K562 (cell line): ENCODE measurements around the gene AGAP3. TPM values are rescaled to one million over a fixed set of nuclear protein-coding genes. Genes with fewer than 3 reads are reported as not detected.

Experiments used
- ATAC-seq: fragments of 200-7000 bp; cut with Tn5 transposase; 3 replicates; pipeline ENCODE4 v1.9.1; 2020; ENCODE audit warnings: moderate library complexity
- BruUV-seq: library from RNA; stranded (reverse); fragments of 400-500 nt; replicated peaks from 2 replicates; lab custom pipeline; 2021; lab: Mats Ljungman, UMichigan
- CTCF ChIA-PET: fragments of 300-600 bp; formaldehyde crosslinking; extraction: SDS; loops from one replicate; lab custom pipeline; 2021; ENCODE audit warnings: low intra/inter-chr PET ratio; lab: Yijun Ruan, JAX
- POLR2A ChIA-PET: fragments of 300-600, 350-650 bp; sonication (Branson Sonifier 250); formaldehyde crosslinking; extraction: SDS; loops from one replicate; lab custom pipeline; 2021; ENCODE audit warnings: antibody characterized with exemption, inconsistent platforms; lab: Yijun Ruan, JAX
- DNase-seq, 4 experiments: peaks; one replicate each; pipeline versions ENCODE4 v3.0.0 to v3.0.0-alpha.2; 2011 to 2018; ENCODE audit warnings: low spot score in 3 of 4, mixed read lengths in 3 of 4; ENCODE audit errors: extremely low read depth in 1 of 4
- FAIRE-seq: peaks from 2 replicates; lab custom pipeline; 2011; peaks lifted over from hg19 to GRCh38; lab: Jason Lieb, UNC
- H2AFZ ChIP-seq: 2 replicates; pipeline ENCODE4 v1.6.0; 2011; ENCODE audit warnings: low read depth, low read length, control low read depth, inconsistent platforms
- H3K27ac ChIP-seq: fragments of 200-600 bp; 3 replicates; pipeline ENCODE4 v1.8.0; 2011; ENCODE audit warnings: low read depth, mild to moderate bottlenecking, control low read depth, inconsistent platforms, low read length, moderate library complexity, mixed read lengths; ENCODE audit errors: extremely low read depth
- H3K27me3 ChIP-seq, 2 experiments: fragments of 300-600 bp in 1 of 2; 2 replicates in 1 of 2; 3 replicates in 1 of 2; pipeline versions ENCODE4 v1.6.0 to v1.8.0; 2011; ENCODE audit warnings: inconsistent platforms in 2 of 2, low read length in 2 of 2, mild to moderate bottlenecking in 1 of 2, mixed read lengths in 1 of 2, moderate library complexity in 1 of 2; ENCODE audit not compliant: control insufficient read depth in 2 of 2, insufficient read depth in 2 of 2
- H3K36me3 ChIP-seq: fragments of 300-600 bp; 3 replicates; pipeline ENCODE4 v1.8.0; 2011; ENCODE audit warnings: mild to moderate bottlenecking, low read length, inconsistent platforms; ENCODE audit not compliant: control insufficient read depth, insufficient read depth
- H3K4me1 ChIP-seq, 2 experiments: fragments of 200-600 bp in 1 of 2; replicated peaks in 1 of 2; 2 replicates in 1 of 2; 3 replicates in 1 of 2; pipeline versions ENCODE4 v1.5.1 to v1.8.0; 2011; ENCODE audit warnings: inconsistent platforms in 2 of 2, low read length in 2 of 2, mild to moderate bottlenecking in 1 of 2, mixed read lengths in 1 of 2, moderate library complexity in 1 of 2; ENCODE audit not compliant: control insufficient read depth in 2 of 2, insufficient read depth in 2 of 2
- H3K4me2 ChIP-seq: 2 replicates; pipeline ENCODE4 v1.6.1; 2011; ENCODE audit warnings: low read length, control low read depth, inconsistent platforms, mixed read lengths; ENCODE audit not compliant: insufficient read depth
- H3K4me3 ChIP-seq: fragments of 200-600 bp; sonication (generic), shearing (Covaris generic); 2 replicates; pipeline ENCODE4 v1.5.1; 2016; ENCODE audit warnings: control low read depth, inconsistent platforms
- H3K79me2 ChIP-seq: fragments of 200-600 bp; 3 replicates; pipeline ENCODE4 v1.8.0; 2011; ENCODE audit warnings: low read length, inconsistent platforms; ENCODE audit not compliant: control insufficient read depth, insufficient read depth
- H3K9ac ChIP-seq, 2 experiments: 2 replicates each; pipeline versions ENCODE4 v1.6.0 to v1.6.1; 2011; ENCODE audit warnings: low read depth in 2 of 2, low read length in 2 of 2, control low read depth in 1 of 2, inconsistent platforms in 1 of 2, mild to moderate bottlenecking in 1 of 2, mixed read lengths in 1 of 2; ENCODE audit not compliant: insufficient read depth in 1 of 2
- H3K9me1 ChIP-seq: one replicate; pipeline ENCODE4 v1.6.0; 2011; ENCODE audit warnings: inconsistent platforms, mild to moderate bottlenecking, low read length, moderate library complexity; ENCODE audit not compliant: control insufficient read depth, insufficient read depth
- H3K9me3 ChIP-seq: replicated peaks from 2 replicates; pipeline ENCODE4 v1.5.1; 2011; ENCODE audit warnings: low read depth, low read length, inconsistent platforms; ENCODE audit not compliant: control insufficient read depth, insufficient read depth
- H4K20me1 ChIP-seq: replicated peaks from 2 replicates; pipeline ENCODE4 v1.6.1; 2011; ENCODE audit warnings: low read length, inconsistent platforms, mixed read lengths; ENCODE audit not compliant: control insufficient read depth, insufficient read depth
- CC2D1A ChIP-seq: fragments of 450-650 bp; IDR thresholded peaks from 2 replicates; pipeline ENCODE4 v1.6.1; 2017; ENCODE audit warnings: mild to moderate bottlenecking
- CTCFL ChIP-seq: IDR thresholded peaks from 2 replicates; pipeline ENCODE4 v1.6.1; 2011; ENCODE audit warnings: borderline replicate concordance, low read depth, mild to moderate bottlenecking, moderate library complexity, low read length; ENCODE audit not compliant: insufficient read depth, poor library complexity, severe bottlenecking
- CXXC5 ChIP-seq: fragments of 250-450 bp; sonication (Bioruptor Pico); IDR thresholded peaks from 2 replicates; pipeline ENCODE4 v1.8.0; 2022; ENCODE audit warnings: inconsistent platforms, mild to moderate bottlenecking, moderate library complexity
- DIDO1 ChIP-seq: fragments of 450-650 bp; IDR thresholded peaks from 2 replicates; pipeline ENCODE4 v1.6.1; 2016; ENCODE audit warnings: low read depth, missing biosample characterization, missing genetic modification characterization
- FOXP4 ChIP-seq: sonication (generic); formaldehyde crosslinking; IDR thresholded peaks from 2 replicates; pipeline ENCODE4 v1.8.0; 2022; ENCODE audit warnings: mild to moderate bottlenecking, missing genetic modification reagents, borderline replicate concordance
- HDAC8 ChIP-seq: fragments of 450-650 bp; IDR thresholded peaks from 2 replicates; pipeline ENCODE4 v1.6.1; 2016; ENCODE audit warnings: mild to moderate bottlenecking, missing genetic modification characterization, moderate library complexity, missing compliant biosample characterization
- NONO ChIP-seq, 2 experiments: fragments of 200-400 bp in 1 of 2; fragments of 450-650 bp in 1 of 2; formaldehyde crosslinking in 1 of 2; IDR thresholded peaks; 2 replicates each; pipeline ENCODE4 v1.6.1; 2017; ENCODE audit warnings: low read depth in 2 of 2, mild to moderate bottlenecking in 2 of 2, moderate library complexity in 2 of 2, low read length in 1 of 2
- OTX1 ChIP-seq: fragments of 450-650 bp; formaldehyde crosslinking; IDR thresholded peaks from 2 replicates; pipeline ENCODE4 v1.4.0; 2022; ENCODE audit warnings: mild to moderate bottlenecking
- RBM22 ChIP-seq: fragments of 200-400 bp; formaldehyde crosslinking; IDR thresholded peaks from 2 replicates; pipeline ENCODE4 v1.6.1; 2018; ENCODE audit warnings: low read length, low read depth; ENCODE audit not compliant: poor library complexity, severe bottlenecking
- RNF219 ChIP-seq: fragments of 250-450 bp; sonication (Bioruptor Pico); IDR thresholded peaks from 2 replicates; pipeline ENCODE4 v1.5.0; 2022; ENCODE audit warnings: mild to moderate bottlenecking
- SUPT5H ChIP-seq: fragments of 450-650 bp; IDR thresholded peaks from 2 replicates; pipeline ENCODE4 v1.6.1; 2016
- ZNF277 ChIP-seq: fragments of 250-450 bp; sonication (Bioruptor Pico); IDR thresholded peaks from 2 replicates; pipeline ENCODE4 v1.8.0; 2022; ENCODE audit warnings: inconsistent platforms, mild to moderate bottlenecking, moderate library complexity, borderline replicate concordance
- ZNF561 ChIP-seq: fragments of 450-650 bp; formaldehyde crosslinking; conservative IDR thresholded peaks from 2 replicates; pipeline ENCODE4 v1.4.0; 2020; ENCODE audit warnings: mild to moderate bottlenecking, moderate library complexity
- WGBS: fragments of 100-300 bp; shearing (Covaris generic); methylation state at CpG from one replicate; pipeline ENCODE4 v1.1.6; 2016; ENCODE audit warnings: low coverage, mixed read lengths; ENCODE audit not compliant: insufficient coverage; ENCODE audit errors: missing lambda C conversion rate; 5-methylcytosine and 5-hydroxymethylcytosine counted together
- in situ Hi-C: fragments of 300-500 bp; cut with MboI; formaldehyde crosslinking; loops from 4 replicates; pipeline ENCODE4 v1.15.0; 2018; ENCODE audit warnings: inconsistent platforms, mixed read lengths
- intact Hi-C: fragments of 100-400 bp; cut with micrococcal nuclease; formaldehyde crosslinking; loops from 2 replicates; pipeline ENCODE4 v1.14.2; 2022
- polyA plus RNA-seq, 8 experiments: library from polyadenylated mRNA; depleted of rRNA in 4 of 8; stranded (reverse) in 5 of 8; unstranded in 3 of 8; fragments of >200 nt; fragmentation: Nextera tagmentation in 2 of 8; fragmentation: Illumina TruSeq in 1 of 8; extraction: Ambion mirVana in 2 of 8; extraction: Trizol in 1 of 8; gene quantifications; 2 replicates each; pipeline versions ENCODE4 v1.2.1 to v1.2.3, GENCODE V29; 2011 to 2014; ENCODE audit warnings: inconsistent platforms in 1 of 8, missing spikeins in 1 of 8
- total RNA-seq, 7 experiments: library from RNA; depleted of rRNA in 6 of 7; stranded (reverse); fragments of >200 nt in 6 of 7; fragmentation: Illumina TruSeq in 2 of 7; extraction: Trizol in 2 of 7; gene quantifications; 2 replicates each; pipeline versions ENCODE4 v1.2.1 to v1.2.3, GENCODE V29; 2011 to 2021; ENCODE audit warnings: low replicate concordance in 1 of 7

The AGAP3 gene
- total and polyA plus RNA-seq, 9 of the 15 experiments (the other 6 are each of a cell fraction or from before 2014, with no cell fraction given) = 3.4 to 208 (median 62.2) TPM

GRCh38 chr7:151077705-151078232 is 8.5 kb upstream of the AGAP3 start:
- peak overlapping the region in 1 of 2 experiments; percentile 84; a peak in 2 of 4 replicates for H3K9ac ChIP-seq
- intact Hi-C loops = no loop called here
- POLR2A ChIA-PET = interaction anchor here (0.6 to 2.8 kb wide), 10 partner anchors 10 to 109 kb away, joined by 3 to 18 read pairs (median 4); partner anchors contain the start of gene ASIC3
- DNase-seq = no peak
- ATAC-seq = no peak
- no peak overlapping the region for H2AFZ ChIP-seq
- no peaks in the 10 kb centered on the region for H3K9me1 ChIP-seq
- H3K27ac ChIP-seq = peak overlapping the region; percentile 1; the same call in 1 of the 3 replicates
- no peak overlapping the region for H3K4me3 ChIP-seq
- H3K79me2 ChIP-seq = peaks cover 42% of the 10 kb centered on the region
- no peak overlapping the region for H3K4me2 ChIP-seq
- BruUV-seq = no TSS peak
- in situ Hi-C loops = no loop called here
- H4K20me1 ChIP-seq = peaks cover 5% of the 10 kb centered on the region
- CTCF ChIA-PET = no interaction called here
- FAIRE-seq = peak; percentile 84
- peaks cover 32 to 84% of the 10 kb centered on the region in 2 experiments for H3K4me1 ChIP-seq
- H3K36me3 ChIP-seq = peaks cover 76% of the 10 kb centered on the region
- 74% methylated on average over 10 of the region's 10 CpGs for WGBS
- H3K27me3 ChIP-seq = no peaks in the 10 kb centered on the region
- H3K9me3 ChIP-seq = no peaks in the 10 kb centered on the region
- TF ChIP-seq ZNF561 (CRISPR knock-in tag) = no peak
- TF ChIP-seq RBM22 = peak; percentile 66
- no peak for TF ChIP-seq ZNF277 (CRISPR knock-in tag)
- TF ChIP-seq FOXP4 (CRISPR knock-in tag) = 0 out of 2 replicates have a peak, but pooled peaks have one; percentile 29
- no peak for TF ChIP-seq HDAC8
- no peak for TF ChIP-seq CTCFL
- no peak for TF ChIP-seq RNF219 (CRISPR knock-in tag)
- no peak for TF ChIP-seq DIDO1
- TF ChIP-seq CC2D1A = no peak
- no peak for TF ChIP-seq NONO (IDR thresholded peaks at IDR 0.05; ENCODE audit: low read depth in 2 of 2, low read length in 1 of 2)
- TF ChIP-seq CXXC5 (CRISPR knock-in tag) = no peak; the same call in 1 of the 2 replicates
- no peak for TF ChIP-seq OTX1 (CRISPR knock-in tag)
- TF ChIP-seq SUPT5H = peak; percentile 19
